Uterus (tissue), 2 donors: ENCODE results near the gene TRMT2A.

Experiments
- CTCF ChIP-seq, 4 experiments: fragments of 200-600 bp in 2 of 4; fragments of 450-650 bp in 2 of 4; sonication (generic) in 2 of 4; IDR thresholded peaks; one replicate each; pipeline ENCODE4 v1.5.1; 2016 to 2019; ENCODE audit warnings: antibody characterized with exemption in 4 of 4, mild to moderate bottlenecking in 2 of 4, moderate library complexity in 1 of 4
- POLR2A ChIP-seq, 2 donors: fragments of 450-650 bp; IDR thresholded peaks; one replicate each; pipeline ENCODE4 v1.6.1; 2016; ENCODE audit warnings: antibody characterized with exemption in 2 of 2, mild to moderate bottlenecking in 1 of 2, moderate library complexity in 1 of 2

- TF ChIP-seq CTCF (IDR thresholded peaks at IDR 0.05), result no peak
- TF ChIP-seq POLR2A (IDR thresholded peaks at IDR 0.05), result no peak
Measured at GRCh38 chr22:20114506-20115475, 2.2 kb downstream of the TRMT2A start.
